PC-9 (cell line): ENCODE results near the gene EFHC1. TPM values are rescaled to one million over a fixed set of nuclear protein-coding genes. Genes with fewer than 3 reads are reported as not detected.
A peak's percentile ranks its signal among the peaks of the same experiment; 100 is the strongest.

Source experiments
- BruUV-seq: library from RNA; stranded (reverse); fragments of 400-500 nt; replicated peaks from 2 replicates; lab custom pipeline; 2021; lab: Mats Ljungman, UMichigan
- CTCF ChIA-PET: fragments of 300-600 bp; sonication (Branson Sonifier 250); formaldehyde crosslinking; loops from one replicate; lab custom pipeline; 2022; ENCODE audit warnings: antibody characterized with exemption; lab: Charles Lee
- POLR2A ChIA-PET: fragments of 300-600 bp; sonication (Branson Sonifier 250); formaldehyde crosslinking; loops from one replicate; lab custom pipeline; 2022; ENCODE audit warnings: antibody characterized with exemption; ENCODE audit not compliant: unreplicated experiment; lab: Charles Lee
- DNase-seq, 2 experiments: peaks; one replicate each; pipeline versions ENCODE4 v3.0.0 to v3.0.0-alpha.2; 2015 to 2022; ENCODE audit warnings: mixed read lengths in 1 of 2
- H2AFZ ChIP-seq: fragments of 200-600 bp; sonication (generic); 2 replicates; pipeline ENCODE4 v1.8.1; 2017; ENCODE audit warnings: antibody characterized with exemption
- H3F3A ChIP-seq: fragments of 200-600 bp; sonication (generic); 2 replicates; pipeline ENCODE4 v1.8.1; 2017; ENCODE audit warnings: antibody characterized with exemption, mild to moderate bottlenecking, low read depth; ENCODE audit not compliant: insufficient read depth
- H3K27ac ChIP-seq: fragments of 200-600 bp; sonication (generic); 2 replicates; pipeline ENCODE4 v1.6.1; 2016; ENCODE audit warnings: mixed run types
- H3K27me3 ChIP-seq: fragments of 200-600 bp; sonication (generic); 2 replicates; pipeline ENCODE4 v1.6.1; 2016; ENCODE audit warnings: low read depth, mixed run types; ENCODE audit not compliant: insufficient read depth
- H3K36me3 ChIP-seq: fragments of 200-600 bp; sonication (generic); 2 replicates; pipeline ENCODE4 v1.6.1; 2016; ENCODE audit warnings: low read depth, mixed run types
- H3K4me1 ChIP-seq: fragments of 200-600 bp; sonication (generic); replicated peaks from 2 replicates; pipeline ENCODE4 v1.6.1; 2016; ENCODE audit warnings: mixed run types; ENCODE audit not compliant: insufficient read depth
- H3K4me2 ChIP-seq: fragments of 200-600 bp; sonication (generic); 2 replicates; pipeline ENCODE4 v1.6.1; 2017; ENCODE audit warnings: mixed run types
- H3K4me3 ChIP-seq: fragments of 200-600 bp; sonication (generic); 2 replicates; pipeline ENCODE4 v1.6.1; 2016; ENCODE audit warnings: mixed run types
- H3K79me2 ChIP-seq: fragments of 200-600 bp; sonication (generic); 2 replicates; pipeline ENCODE4 v1.6.1; 2017; ENCODE audit warnings: low read depth, mixed run types
- H3K9me2 ChIP-seq: fragments of 200-600 bp; sonication (generic); 2 replicates; pipeline ENCODE4 v1.8.1; 2017; ENCODE audit warnings: mild to moderate bottlenecking; ENCODE audit not compliant: insufficient read depth
- H3K9me3 ChIP-seq: fragments of 200-600 bp; sonication (generic); 2 replicates; pipeline ENCODE4 v1.8.1; 2016; ENCODE audit warnings: low read depth; ENCODE audit not compliant: insufficient read depth
- H4K20me1 ChIP-seq: fragments of 200-600 bp; sonication (generic); 2 replicates; pipeline ENCODE4 v1.8.1; 2017; ENCODE audit not compliant: insufficient read depth
- EZH2 ChIP-seq: fragments of 200-600 bp; sonication (generic); IDR thresholded peaks from 2 replicates; pipeline ENCODE4 v1.8.0; 2017; ENCODE audit warnings: antibody characterized with exemption, low read depth
- intact Hi-C: fragments of 100-400 bp; cut with micrococcal nuclease; formaldehyde crosslinking; loops from one replicate; pipeline ENCODE4 v1.10.0; 2022; ENCODE audit not compliant: unreplicated experiment
- total RNA-seq: library from RNA; stranded (reverse); gene quantifications from 2 replicates; pipeline ENCODE4 v1.2.3, GENCODE V29; 2021
- TF ChIP-seq, protein P1 (sequence below): fragments of 200-600 bp; sonication (generic); conservative IDR thresholded peaks from 2 replicates; pipeline ENCODE4 v1.6.1; 2017; ENCODE audit warnings: mixed run types, antibody characterized with exemption, mild to moderate bottlenecking, moderate library complexity

EFHC1 gene
- total RNA-seq, 1 experiment from 2014 or later = 45.0 TPM

DNA sequence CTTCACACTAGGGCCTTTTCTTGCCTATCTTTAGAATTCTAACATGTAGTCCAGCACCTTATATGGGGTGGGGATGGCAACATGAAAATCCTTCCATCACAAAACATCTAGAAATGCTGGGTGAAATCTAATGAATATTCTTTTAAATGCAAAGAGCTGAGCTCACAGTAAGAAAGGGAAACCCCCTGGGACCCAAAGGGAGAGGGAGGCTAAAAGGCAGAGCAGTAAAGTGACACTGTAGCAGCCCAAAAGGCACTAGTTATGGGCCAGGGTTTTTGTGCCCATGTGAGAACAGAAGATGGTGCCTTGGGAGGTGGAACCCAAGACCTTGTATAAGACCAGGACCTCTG is 90.0 kb downstream of the EFHC1 start:
- Histone ChIP-seq H3K79me2 (no peaks in the 10 kb centered on the region), H3K4me3 (no peak overlapping the region), H3K9me3 (no peaks in the 10 kb centered on the region), H3K9me2 (no peaks in the 10 kb centered on the region), H3K36me3 (no peaks in the 10 kb centered on the region), H3K4me1 (peaks cover 44% of the 10 kb centered on the region), H2AFZ (no peak overlapping the region), H3K4me2 (no peak overlapping the region), H4K20me1 (no peaks in the 10 kb centered on the region), H3K27me3 (no peaks in the 10 kb centered on the region), H3F3A (peaks cover 8% of the 10 kb centered on the region; the same call in 1 of the 2 replicates), H3K27ac (no peak overlapping the region)
- POLR2A ChIA-PET = no interaction called here
- BruUV-seq = no TSS peak
- intact Hi-C loops = no loop called here
- TF ChIP-seq, protein P1, sequence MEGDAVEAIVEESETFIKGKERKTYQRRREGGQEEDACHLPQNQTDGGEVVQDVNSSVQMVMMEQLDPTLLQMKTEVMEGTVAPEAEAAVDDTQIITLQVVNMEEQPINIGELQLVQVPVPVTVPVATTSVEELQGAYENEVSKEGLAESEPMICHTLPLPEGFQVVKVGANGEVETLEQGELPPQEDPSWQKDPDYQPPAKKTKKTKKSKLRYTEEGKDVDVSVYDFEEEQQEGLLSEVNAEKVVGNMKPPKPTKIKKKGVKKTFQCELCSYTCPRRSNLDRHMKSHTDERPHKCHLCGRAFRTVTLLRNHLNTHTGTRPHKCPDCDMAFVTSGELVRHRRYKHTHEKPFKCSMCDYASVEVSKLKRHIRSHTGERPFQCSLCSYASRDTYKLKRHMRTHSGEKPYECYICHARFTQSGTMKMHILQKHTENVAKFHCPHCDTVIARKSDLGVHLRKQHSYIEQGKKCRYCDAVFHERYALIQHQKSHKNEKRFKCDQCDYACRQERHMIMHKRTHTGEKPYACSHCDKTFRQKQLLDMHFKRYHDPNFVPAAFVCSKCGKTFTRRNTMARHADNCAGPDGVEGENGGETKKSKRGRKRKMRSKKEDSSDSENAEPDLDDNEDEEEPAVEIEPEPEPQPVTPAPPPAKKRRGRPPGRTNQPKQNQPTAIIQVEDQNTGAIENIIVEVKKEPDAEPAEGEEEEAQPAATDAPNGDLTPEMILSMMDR = no peak
- no peak for TF ChIP-seq EZH2
- CTCF ChIA-PET = no interaction called here
- DNase-seq = no peak

DNA sequence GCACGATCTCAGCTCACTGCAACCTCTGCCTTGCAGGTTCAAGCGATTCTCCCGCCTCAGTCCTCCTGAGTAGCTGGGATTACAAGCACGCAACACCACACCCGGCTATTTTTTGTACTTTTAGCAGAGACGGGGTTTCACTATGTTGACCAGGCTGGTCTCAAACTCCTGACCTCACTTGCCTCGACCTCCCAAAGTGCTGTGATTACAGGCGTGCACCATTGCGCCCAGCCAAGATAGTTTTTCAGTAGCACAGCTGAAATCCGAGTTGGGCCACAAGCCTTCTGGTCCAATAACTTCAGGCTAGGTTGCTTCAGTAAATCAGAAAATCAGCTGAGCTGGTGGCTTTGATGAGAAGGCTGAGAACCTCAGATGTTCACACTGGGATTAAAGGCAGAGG is 91.0 kb downstream of the EFHC1 start:
- H3K4me1 ChIP-seq = peaks cover 50% of the 10 kb centered on the region
- TF ChIP-seq, protein P1 = no peak
- no peak for TF ChIP-seq EZH2
- intact Hi-C loops = no loop called here
- H3K4me3 ChIP-seq = no peak overlapping the region
- H2AFZ ChIP-seq = no peak overlapping the region
- H3K27ac ChIP-seq = peak overlapping the region; percentile 87
- POLR2A ChIA-PET = no interaction called here
- CTCF ChIA-PET = no interaction called here
- H3K9me3 ChIP-seq = no peaks in the 10 kb centered on the region
- no TSS peak for BruUV-seq
- no peaks in the 10 kb centered on the region for H3K9me2 ChIP-seq
- no peak for DNase-seq
- H3F3A ChIP-seq = peaks cover 8% of the 10 kb centered on the region; the same call in 1 of the 2 replicates
- no peaks in the 10 kb centered on the region for H3K27me3 ChIP-seq
- peak overlapping the region; percentile 65 for H3K4me2 ChIP-seq
- H3K79me2 ChIP-seq = no peaks in the 10 kb centered on the region
- no peaks in the 10 kb centered on the region for H4K20me1 ChIP-seq
- H3K36me3 ChIP-seq = no peaks in the 10 kb centered on the region

DNA sequence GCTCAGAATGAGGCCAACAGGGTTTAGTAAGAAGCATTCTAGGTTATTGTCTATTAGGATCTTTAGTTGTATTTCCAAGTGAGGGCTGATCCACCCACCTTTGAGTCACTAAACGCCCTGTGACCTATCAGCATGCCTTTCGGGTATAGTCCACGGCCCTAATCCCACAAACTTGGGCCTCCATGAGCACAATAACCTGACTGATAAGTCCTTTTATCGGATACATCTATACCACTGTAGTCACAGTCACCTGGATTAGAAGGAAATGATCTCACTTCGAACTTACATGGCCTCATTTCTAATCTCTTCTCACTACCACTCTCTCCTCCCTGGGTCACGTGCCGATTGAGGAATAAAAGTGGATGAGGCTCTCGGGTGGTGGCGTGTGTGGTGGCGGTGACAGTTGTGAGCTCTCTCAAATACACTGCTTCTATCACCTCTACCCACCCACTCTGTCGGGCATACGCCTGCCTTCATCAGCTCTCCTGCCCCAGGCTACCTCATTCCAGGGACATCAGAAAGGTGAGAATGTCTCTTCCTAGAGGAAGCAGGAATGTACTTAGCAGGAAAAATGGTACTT is 91.5 kb downstream of the EFHC1 start:
- POLR2A ChIA-PET = no interaction called here
- BruUV-seq = TSS peak; percentile 34
- H4K20me1 ChIP-seq = no peaks in the 10 kb centered on the region
- intact Hi-C loops = loop anchor here (1.0 kb wide), 1 partner anchor 7 kb away; no protein-coding TSS in a partner anchor
- peak overlapping the region; percentile 9; the same call in 1 of the 2 replicates for H2AFZ ChIP-seq
- peaks cover 8% of the 10 kb centered on the region; the same call in 1 of the 2 replicates for H3F3A ChIP-seq
- H3K9me3 ChIP-seq = no peaks in the 10 kb centered on the region
- H3K9me2 ChIP-seq = no peaks in the 10 kb centered on the region
- DNase-seq = peak; percentile 44 to 81
- CTCF ChIA-PET = interaction anchor here (0.6 kb wide), 1 partner anchor 226 kb away, joined by 7 read pairs; no protein-coding TSS in a partner anchor
- no peaks in the 10 kb centered on the region for H3K27me3 ChIP-seq
- no peaks in the 10 kb centered on the region for H3K79me2 ChIP-seq
- H3K4me2 ChIP-seq = peak overlapping the region; percentile 65
- peaks cover 50% of the 10 kb centered on the region for H3K4me1 ChIP-seq
- no peak for TF ChIP-seq EZH2
- TF ChIP-seq, protein P1 = no peak
- no peak overlapping the region for H3K4me3 ChIP-seq
- peak overlapping the region; percentile 87 for H3K27ac ChIP-seq
- no peaks in the 10 kb centered on the region for H3K36me3 ChIP-seq
